ENCODE measurements around the gene SSBP3. TPM values are rescaled to one million over a fixed set of nuclear protein-coding genes. Genes with fewer than 3 reads are reported as not detected.

Gene SSBP3
- total RNA-seq, 1 donor from 2014 or later: 19.7 TPM

DNA sequence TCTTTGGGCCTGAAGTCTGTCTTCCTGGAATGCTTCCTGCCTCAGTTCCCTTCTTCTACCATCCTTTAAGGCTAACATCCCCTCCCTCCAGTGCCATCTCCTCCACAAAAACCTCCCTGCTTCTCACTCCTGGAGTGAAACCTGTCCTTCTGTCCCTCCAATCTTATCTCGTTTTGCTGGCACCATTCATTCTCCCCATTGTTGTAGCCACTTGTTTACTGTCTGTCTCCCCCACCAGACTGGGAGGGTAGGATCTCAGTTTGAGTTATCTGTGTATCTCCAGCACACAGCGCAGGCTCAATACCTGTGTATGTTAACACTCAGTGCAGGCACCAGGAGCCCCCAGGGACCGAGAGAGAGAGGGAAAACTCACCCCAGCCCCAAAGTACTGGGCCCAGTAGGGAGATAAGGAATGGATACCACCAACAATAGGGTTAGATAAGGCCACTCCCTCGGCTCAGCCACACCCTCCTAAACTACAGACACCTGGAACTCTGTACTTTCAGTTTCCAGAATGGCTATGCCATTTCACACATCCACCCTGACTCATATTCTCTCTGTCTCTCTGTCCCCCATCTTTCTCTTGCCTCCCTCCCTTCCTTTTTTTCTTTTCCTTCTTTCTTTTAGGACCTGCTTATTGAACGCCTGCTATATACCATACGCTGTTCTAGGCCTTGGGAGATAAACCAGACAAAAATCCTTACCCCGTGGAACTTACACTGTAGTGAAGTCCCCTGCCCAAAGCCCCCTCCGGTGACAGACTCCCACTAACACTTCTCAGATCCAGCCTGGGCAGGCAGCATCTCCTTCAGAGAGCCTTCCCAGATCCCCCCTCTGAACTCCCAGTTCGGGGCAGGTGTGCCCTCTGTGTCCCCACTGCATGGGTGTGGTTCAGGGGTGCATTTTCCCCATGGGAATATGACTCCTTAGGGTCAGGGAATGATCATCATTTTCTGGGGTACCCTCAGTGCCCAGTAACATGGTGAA, 3.3 kb upstream of the SSBP3 start:
- TF ChIP-seq, protein P1, sequence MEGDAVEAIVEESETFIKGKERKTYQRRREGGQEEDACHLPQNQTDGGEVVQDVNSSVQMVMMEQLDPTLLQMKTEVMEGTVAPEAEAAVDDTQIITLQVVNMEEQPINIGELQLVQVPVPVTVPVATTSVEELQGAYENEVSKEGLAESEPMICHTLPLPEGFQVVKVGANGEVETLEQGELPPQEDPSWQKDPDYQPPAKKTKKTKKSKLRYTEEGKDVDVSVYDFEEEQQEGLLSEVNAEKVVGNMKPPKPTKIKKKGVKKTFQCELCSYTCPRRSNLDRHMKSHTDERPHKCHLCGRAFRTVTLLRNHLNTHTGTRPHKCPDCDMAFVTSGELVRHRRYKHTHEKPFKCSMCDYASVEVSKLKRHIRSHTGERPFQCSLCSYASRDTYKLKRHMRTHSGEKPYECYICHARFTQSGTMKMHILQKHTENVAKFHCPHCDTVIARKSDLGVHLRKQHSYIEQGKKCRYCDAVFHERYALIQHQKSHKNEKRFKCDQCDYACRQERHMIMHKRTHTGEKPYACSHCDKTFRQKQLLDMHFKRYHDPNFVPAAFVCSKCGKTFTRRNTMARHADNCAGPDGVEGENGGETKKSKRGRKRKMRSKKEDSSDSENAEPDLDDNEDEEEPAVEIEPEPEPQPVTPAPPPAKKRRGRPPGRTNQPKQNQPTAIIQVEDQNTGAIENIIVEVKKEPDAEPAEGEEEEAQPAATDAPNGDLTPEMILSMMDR (IDR thresholded peaks at IDR 0.05; ENCODE audit: insufficient read depth, low read length, poor library complexity, severe bottlenecking): no peak
- no peaks in the 10 kb centered on the region for H3K27me3 ChIP-seq (ENCODE audit: control insufficient read depth, insufficient read depth, low read length)
- no peak for DNase-seq (ENCODE audit: low read depth)
- H3K36me3 ChIP-seq (ENCODE audit: control insufficient read depth, insufficient read depth, low read length): no peaks in the 10 kb centered on the region
- H3K4me3 ChIP-seq (ENCODE audit: low read depth, low read length): no peak overlapping the region

DNA sequence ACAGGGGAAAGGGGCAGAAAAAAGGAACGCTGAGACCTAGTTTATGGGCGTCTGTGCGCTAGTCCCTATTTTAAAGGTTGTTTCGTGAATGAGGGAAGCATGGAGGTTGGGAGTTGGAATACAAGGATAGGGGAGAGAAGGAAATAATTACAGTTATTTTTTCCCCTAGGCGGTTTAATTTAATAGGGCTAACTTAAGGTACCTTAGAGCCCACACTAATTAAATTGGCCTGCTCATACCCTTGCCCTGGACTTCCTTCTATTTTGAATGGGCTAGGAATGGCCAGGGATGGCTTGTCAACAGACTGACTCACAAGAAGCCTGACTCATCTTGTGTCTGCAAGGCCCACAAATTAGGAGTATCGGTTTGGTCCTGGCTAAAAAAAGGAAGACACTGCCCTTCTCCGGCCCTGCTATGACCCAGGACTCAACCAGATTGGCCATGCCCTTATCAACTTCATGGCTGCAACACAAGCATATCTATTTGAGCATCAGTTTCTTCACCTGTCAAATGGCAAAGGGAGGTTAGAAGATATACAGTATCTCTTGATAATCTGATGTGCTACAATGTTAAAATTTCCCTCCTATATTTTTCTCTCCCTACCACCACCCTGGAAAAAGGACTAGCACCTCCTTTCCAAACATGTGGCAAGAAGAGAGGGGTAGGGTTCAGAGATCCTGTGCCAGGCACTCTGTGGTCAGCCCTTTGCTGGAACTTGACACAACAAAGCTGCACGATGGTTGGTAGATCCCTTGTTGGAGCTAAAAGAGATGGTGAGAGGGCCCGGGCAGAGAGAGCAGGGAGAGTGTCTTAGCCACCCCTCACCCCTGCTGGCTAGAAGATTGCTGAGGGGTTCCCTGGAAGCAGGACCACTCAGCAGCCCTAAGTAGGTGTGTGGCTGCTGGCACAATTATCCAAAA, 2.2 kb upstream of the SSBP3 start:
- H3K36me3 ChIP-seq (ENCODE audit: control insufficient read depth, insufficient read depth, low read length): no peaks in the 10 kb centered on the region
- TF ChIP-seq, protein P1 (IDR thresholded peaks at IDR 0.05; ENCODE audit: insufficient read depth, low read length, poor library complexity, severe bottlenecking): no peak
- DNase-seq (ENCODE audit: low read depth): peak; percentile 69
- no peak overlapping the region for H3K4me3 ChIP-seq (ENCODE audit: low read depth, low read length)
- no peaks in the 10 kb centered on the region for H3K27me3 ChIP-seq (ENCODE audit: control insufficient read depth, insufficient read depth, low read length)

DNA sequence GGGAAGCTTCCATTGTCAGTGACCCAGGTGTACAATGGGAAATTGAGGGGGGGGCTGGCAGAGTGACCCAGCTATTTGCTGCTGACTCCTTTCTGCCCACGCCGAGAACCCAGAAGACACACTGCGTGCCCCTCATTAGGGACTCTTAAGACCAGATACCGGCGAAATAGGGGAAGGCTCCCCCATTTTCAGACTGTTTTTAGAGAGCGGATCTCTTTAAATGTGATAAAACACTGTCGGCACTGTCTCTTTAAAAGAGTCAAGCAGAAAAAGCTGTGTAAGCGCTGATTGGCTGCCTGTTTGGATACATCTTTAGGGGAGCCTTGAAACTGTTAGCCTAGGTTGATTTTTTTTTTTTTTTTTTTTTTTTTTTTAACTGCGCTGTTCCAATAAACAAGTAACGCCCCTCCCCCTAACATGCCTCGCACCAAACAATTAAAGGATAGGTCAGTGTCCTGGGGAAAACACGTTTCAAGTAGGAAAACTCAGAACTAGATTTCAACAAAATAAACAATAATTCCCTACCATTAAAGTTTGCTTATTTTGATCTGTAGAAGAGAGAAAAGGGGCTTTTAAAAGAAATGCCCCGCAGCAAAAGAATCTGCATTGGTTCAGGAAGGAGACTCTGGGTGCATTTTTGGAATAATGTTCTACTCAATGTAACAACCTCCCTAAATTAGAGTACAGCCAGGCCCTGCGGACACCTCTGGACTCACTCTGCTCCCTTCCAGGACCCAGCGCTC, 1.4 kb upstream of the SSBP3 start:
- Histone ChIP-seq H3K36me3 (ENCODE audit: control insufficient read depth, insufficient read depth, low read length) (no peaks in the 10 kb centered on the region), H3K27me3 (ENCODE audit: control insufficient read depth, insufficient read depth, low read length) (no peaks in the 10 kb centered on the region), H3K4me3 (ENCODE audit: low read depth, low read length) (peak overlapping the region; percentile 80)
- DNase-seq (ENCODE audit: low read depth): peak; percentile 69
- TF ChIP-seq, protein P1 (IDR thresholded peaks at IDR 0.05; ENCODE audit: insufficient read depth, low read length, poor library complexity, severe bottlenecking): no peak

DNA sequence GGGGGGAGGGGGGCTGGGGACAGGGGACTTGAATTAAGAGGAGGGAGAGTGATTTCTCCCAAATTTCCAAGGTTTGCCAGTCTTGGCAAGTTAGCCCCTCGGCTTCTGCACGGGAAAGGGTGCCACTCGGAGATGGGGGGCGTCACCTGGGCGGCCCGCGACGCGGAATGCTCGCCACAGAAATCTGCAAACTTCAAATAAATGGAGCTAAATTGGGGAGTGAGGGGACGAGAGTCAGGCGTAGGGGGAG, 885 bp upstream of the SSBP3 start:
- no peak for DNase-seq (ENCODE audit: low read depth)
- Histone ChIP-seq H3K36me3 (ENCODE audit: control insufficient read depth, insufficient read depth, low read length) (no peaks in the 10 kb centered on the region), H3K4me3 (ENCODE audit: low read depth, low read length) (peak overlapping the region; percentile 80), H3K27me3 (ENCODE audit: control insufficient read depth, insufficient read depth, low read length) (no peaks in the 10 kb centered on the region)
- TF ChIP-seq, protein P1 (IDR thresholded peaks at IDR 0.05; ENCODE audit: insufficient read depth, low read length, poor library complexity, severe bottlenecking): no peak

DNA sequence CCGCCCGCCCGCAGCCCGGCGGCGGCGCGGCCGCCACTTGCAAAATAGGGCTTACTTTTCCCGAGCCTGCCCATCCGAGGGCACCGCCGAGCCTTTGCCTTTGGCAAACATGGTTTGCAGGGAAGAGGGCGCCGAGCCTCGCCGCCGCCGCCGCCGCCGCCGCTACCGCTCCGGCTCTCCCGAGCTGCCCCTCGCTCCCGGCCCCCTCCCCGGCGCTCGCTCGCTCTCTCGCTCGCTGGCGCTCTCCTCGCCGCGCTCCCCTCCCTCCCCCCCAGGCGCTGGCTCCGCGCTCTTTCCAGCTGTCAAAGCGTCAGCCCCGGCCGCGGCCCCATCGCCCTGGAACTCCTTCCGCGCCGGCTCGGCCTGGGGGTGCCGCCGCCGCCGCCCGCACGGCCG, 298 bp downstream of the SSBP3 start:
- no peak for DNase-seq (ENCODE audit: low read depth)
- H3K27me3 ChIP-seq (ENCODE audit: control insufficient read depth, insufficient read depth, low read length): no peaks in the 10 kb centered on the region

More for the DNA sequence above, 298 bp downstream of the SSBP3 start:
- TF ChIP-seq, protein P1 (IDR thresholded peaks at IDR 0.05; ENCODE audit: insufficient read depth, low read length, poor library complexity, severe bottlenecking): no peak
- Histone ChIP-seq H3K36me3 (ENCODE audit: control insufficient read depth, insufficient read depth, low read length) (no peaks in the 10 kb centered on the region), H3K4me3 (ENCODE audit: low read depth, low read length) (peak overlapping the region; percentile 58)

All from kidney epithelial cell (primary cell).